H9 (cell line): ENCODE data around the gene BBX. TPM values are rescaled to one million over a fixed set of nuclear protein-coding genes. Genes with fewer than 3 reads are reported as not detected.

Experiments used
- DNase-seq: peaks from one replicate; pipeline ENCODE4 v3.0.0-alpha.2; 2017
- H2AFZ ChIP-seq: one replicate; pipeline ENCODE4 v1.6.1; 2013; ENCODE audit warnings: mild to moderate bottlenecking, low read length, control low read depth, moderate library complexity
- H2AK5ac ChIP-seq: 2 replicates; pipeline ENCODE4 v1.6.1; 2013; ENCODE audit warnings: low read length, control low read depth, mixed read lengths; ENCODE audit not compliant: insufficient read length
- H2BK120ac ChIP-seq: one replicate; pipeline ENCODE4 v1.6.1; 2013; ENCODE audit warnings: low read depth, mild to moderate bottlenecking, low read length, control low read depth, inconsistent platforms; ENCODE audit not compliant: poor library complexity, severe bottlenecking
- H2BK12ac ChIP-seq: 2 replicates; pipeline ENCODE4 v1.6.1; 2013; ENCODE audit warnings: low read length, control low read depth, mixed read lengths, low read depth; ENCODE audit not compliant: insufficient read length
- H2BK15ac ChIP-seq: 2 replicates; pipeline ENCODE4 v1.6.1; 2013; ENCODE audit warnings: low read depth, low read length, control low read depth
- H2BK20ac ChIP-seq: one replicate; pipeline ENCODE4 v1.6.1; 2013; ENCODE audit warnings: low read depth, mild to moderate bottlenecking, low read length, control low read depth, inconsistent platforms; ENCODE audit not compliant: poor library complexity, severe bottlenecking
- H2BK5ac ChIP-seq: 2 replicates; pipeline ENCODE4 v1.6.1; 2013; ENCODE audit warnings: low read length, control low read depth, mixed read lengths; ENCODE audit not compliant: insufficient read length
- H3K14ac ChIP-seq: 2 replicates; pipeline ENCODE4 v1.6.1; 2013; ENCODE audit warnings: low read length, control low read depth; ENCODE audit not compliant: insufficient read depth
- H3K18ac ChIP-seq: 2 replicates; pipeline ENCODE4 v1.6.1; 2013; ENCODE audit warnings: low read depth, mild to moderate bottlenecking, mixed read lengths, low read length, control low read depth; ENCODE audit not compliant: insufficient read length
- H3K23ac ChIP-seq: 2 replicates; pipeline ENCODE4 v1.6.1; 2013; ENCODE audit warnings: low read length, control low read depth, mixed read lengths, low read depth; ENCODE audit not compliant: insufficient read length
- H3K23me2 ChIP-seq: 2 replicates; pipeline ENCODE4 v1.6.1; 2013; ENCODE audit warnings: low read depth, mild to moderate bottlenecking, mixed read lengths, low read length, control low read depth; ENCODE audit not compliant: insufficient read length, poor library complexity, severe bottlenecking
- H3K27ac ChIP-seq: 2 replicates; pipeline ENCODE4 v1.5.1; 2013; ENCODE audit warnings: low read length, control low read depth, mixed read lengths, low read depth; ENCODE audit not compliant: insufficient read length
- H3K27me3 ChIP-seq: 2 replicates; pipeline ENCODE4 v1.6.1; 2013; ENCODE audit warnings: low read length, control low read depth, inconsistent platforms; ENCODE audit not compliant: insufficient read depth
- H3K4ac ChIP-seq: 2 replicates; pipeline ENCODE4 v1.6.1; 2013; ENCODE audit warnings: low read depth, mild to moderate bottlenecking, control low read depth, inconsistent platforms, low read length, moderate library complexity
- H3K4me1 ChIP-seq: 2 replicates; pipeline ENCODE4 v1.6.1; 2013; ENCODE audit warnings: low read length, control low read depth, inconsistent platforms; ENCODE audit not compliant: insufficient read depth
- H3K4me2 ChIP-seq: 2 replicates; pipeline ENCODE4 v1.6.1; 2013; ENCODE audit warnings: low read length, control low read depth, mixed read lengths; ENCODE audit not compliant: insufficient read length, insufficient read depth
- H3K56ac ChIP-seq: 2 replicates; pipeline ENCODE4 v1.6.1; 2013; ENCODE audit warnings: low read depth, mild to moderate bottlenecking, mixed read lengths, low read length, control low read depth; ENCODE audit not compliant: insufficient read length
- H3K79me1 ChIP-seq: 2 replicates; pipeline ENCODE4 v1.6.1; 2013; ENCODE audit warnings: low read depth, mild to moderate bottlenecking, moderate library complexity, low read length, control low read depth, inconsistent platforms; ENCODE audit not compliant: insufficient read depth, poor library complexity, severe bottlenecking
- H3K79me2 ChIP-seq: 2 replicates; pipeline ENCODE4 v1.6.1; 2013; ENCODE audit warnings: low read length, control low read depth, inconsistent platforms; ENCODE audit not compliant: insufficient read depth
- H3K9ac ChIP-seq: 2 replicates; pipeline ENCODE4 v1.6.1; 2013; ENCODE audit warnings: low read length, control low read depth, mixed read lengths; ENCODE audit not compliant: insufficient read length; ENCODE audit errors: extremely low read depth
- H3K9me3 ChIP-seq: one replicate; pipeline ENCODE4 v1.6.1; 2013; ENCODE audit warnings: low read depth, low read length, inconsistent platforms; ENCODE audit not compliant: control insufficient read depth
- H3T11ph ChIP-seq: one replicate; pipeline ENCODE4 v1.6.1; 2013; ENCODE audit warnings: mild to moderate bottlenecking, low read length, control low read depth, inconsistent platforms
- H4K20me1 ChIP-seq: one replicate; pipeline ENCODE4 v1.6.1; 2013; ENCODE audit not compliant: control insufficient read depth, insufficient read length, insufficient read depth
- H4K5ac ChIP-seq: 2 replicates; pipeline ENCODE4 v1.6.1; 2013; ENCODE audit warnings: low read depth, mild to moderate bottlenecking, mixed read lengths, low read length, control low read depth; ENCODE audit not compliant: insufficient read length
- H4K8ac ChIP-seq: replicated peaks from 2 replicates; pipeline ENCODE4 v1.6.1; 2013; ENCODE audit warnings: low read length, control low read depth, mixed read lengths, low read depth; ENCODE audit not compliant: insufficient read length
- H4K91ac ChIP-seq: 2 replicates; pipeline ENCODE4 v1.6.1; 2013; ENCODE audit warnings: low read depth, mild to moderate bottlenecking, moderate library complexity, mixed read lengths, low read length, control low read depth; ENCODE audit not compliant: insufficient read length
- H3K27ac Mint-ChIP-seq, 3 experiments: 2 replicates in 2 of 3; 3 replicates in 1 of 3; pipeline ENCODE4 v1.8.0; 2020 to 2021; ENCODE audit warnings: mixed read lengths in 3 of 3, mild to moderate bottlenecking in 1 of 3, moderate library complexity in 1 of 3
- H3K27me3 Mint-ChIP-seq: 2 replicates; pipeline ENCODE4 v1.8.0; 2021; ENCODE audit warnings: low read depth, mild to moderate bottlenecking, moderate library complexity, mixed read lengths
- H3K36me3 Mint-ChIP-seq, 3 experiments: 2 replicates in 2 of 3; 3 replicates in 1 of 3; pipeline ENCODE4 v1.8.0; 2020 to 2021; ENCODE audit warnings: low read depth in 3 of 3, mixed read lengths in 3 of 3; ENCODE audit not compliant: insufficient read depth in 1 of 3
- H3K4me1 Mint-ChIP-seq, 2 experiments: 2 replicates each; pipeline ENCODE4 v1.8.0; 2020; ENCODE audit warnings: mixed read lengths in 2 of 2
- H3K4me3 Mint-ChIP-seq, 2 experiments: 2 replicates in 1 of 2; 3 replicates in 1 of 2; pipeline ENCODE4 v1.8.0; 2020 to 2021; ENCODE audit warnings: mild to moderate bottlenecking in 2 of 2, mixed read lengths in 2 of 2, moderate library complexity in 1 of 2
- H3K9me3 Mint-ChIP-seq, 2 experiments: 2 replicates in 1 of 2; 3 replicates in 1 of 2; pipeline ENCODE4 v1.8.0; 2020; ENCODE audit warnings: mild to moderate bottlenecking in 2 of 2, mixed read lengths in 2 of 2, moderate library complexity in 1 of 2
- CTCF ChIP-seq: fragments of 200-600 bp; sonication (generic); conservative IDR thresholded peaks from 3 replicates; pipeline ENCODE4 v1.8.0; 2021; ENCODE audit warnings: antibody characterized with exemption, mild to moderate bottlenecking
- WGBS: extraction: QIAGEN DNeasy Blood & Tissue Kit; methylation state at CpG from one replicate; pipeline ENCODE4 v1.1.7; 2013; ENCODE audit warnings: missing lambda C conversion rate, low lambda C conversion rate, mixed read lengths; ENCODE audit not compliant: insufficient read length; ENCODE audit errors: extremely low coverage; 5-methylcytosine and 5-hydroxymethylcytosine counted together
- total RNA-seq: library from RNA; stranded (reverse); gene quantifications from 2 replicates; pipeline ENCODE4 v1.2.1, GENCODE V29; 2021

BBX gene
- total RNA-seq, 1 experiment from 2014 or later: 34.8 TPM

GRCh38 chr3:107831590-107831989 is 308.8 kb downstream of the BBX start:
- no peak overlapping the region for H3K27ac Mint-ChIP-seq
- Histone ChIP-seq H2AK5ac (no peak overlapping the region), H3K4ac (no peak overlapping the region), H3K79me1 (no peaks in the 10 kb centered on the region), H3K4me2 (no peak overlapping the region), H3K27me3 (no peaks in the 10 kb centered on the region), H3K27ac (no peak overlapping the region), H3K79me2 (no peaks in the 10 kb centered on the region), H3K14ac (no peak overlapping the region), H4K20me1 (no peaks in the 10 kb centered on the region), H2BK120ac (no peak overlapping the region), H3K9ac (no peak overlapping the region), H3K23me2 (no peaks in the 10 kb centered on the region), H3T11ph (no peak overlapping the region), H3K18ac (no peak overlapping the region), H3K56ac (no peak overlapping the region), H3K23ac (no peak overlapping the region), H2BK20ac (no peak overlapping the region), H2BK12ac (no peak overlapping the region), H3K4me1 (no peaks in the 10 kb centered on the region), H2BK5ac (no peak overlapping the region), H3K9me3 (no peaks in the 10 kb centered on the region), H2BK15ac (no peak overlapping the region), H2AFZ (no peak overlapping the region), H4K8ac (no peak overlapping the region), H4K91ac (no peak overlapping the region), H4K5ac (no peak overlapping the region)
- H3K4me1 Mint-ChIP-seq: peaks cover 0 to 9% of the 10 kb centered on the region in 2 experiments; a peak in 1 of 4 replicates
- H3K9me3 Mint-ChIP-seq: no peaks in the 10 kb centered on the region
- no peaks in the 10 kb centered on the region for H3K36me3 Mint-ChIP-seq
- no peak for DNase-seq
- no peaks in the 10 kb centered on the region; the same call in 1 of the 2 replicates for H3K27me3 Mint-ChIP-seq
- no CpG with 5 or more reads among the region's 3 CpGs for WGBS
- no peak for TF ChIP-seq CTCF
- no peak overlapping the region for H3K4me3 Mint-ChIP-seq
